Dermis microvascular lymphatic vessel endothelial cell (primary cell): ENCODE data around the gene IRF3. TPM values are rescaled to one million over a fixed set of nuclear protein-coding genes. Genes with fewer than 3 reads are reported as not detected.
"Not testable (repeated sequence)": the region's sequence is repeated elsewhere in the genome, so short reads cannot be mapped to it uniquely, and the experiment has no call there.

Experiments used
- DNase-seq, 2 donors: peaks; one replicate each; pipeline versions ENCODE4 v3.0.0 to v3.0.0-alpha.2; 2010; ENCODE audit warnings: low read depth in 2 of 2
- total RNA-seq: library from RNA; depleted of rRNA; stranded (reverse); fragments of >200 nt; gene quantifications from 2 replicates; pipeline ENCODE4 v1.2.1, GENCODE V29; 2014

Gene IRF3
- total RNA-seq, 1 donor from 2014 or later = 33.9 TPM

DNA sequence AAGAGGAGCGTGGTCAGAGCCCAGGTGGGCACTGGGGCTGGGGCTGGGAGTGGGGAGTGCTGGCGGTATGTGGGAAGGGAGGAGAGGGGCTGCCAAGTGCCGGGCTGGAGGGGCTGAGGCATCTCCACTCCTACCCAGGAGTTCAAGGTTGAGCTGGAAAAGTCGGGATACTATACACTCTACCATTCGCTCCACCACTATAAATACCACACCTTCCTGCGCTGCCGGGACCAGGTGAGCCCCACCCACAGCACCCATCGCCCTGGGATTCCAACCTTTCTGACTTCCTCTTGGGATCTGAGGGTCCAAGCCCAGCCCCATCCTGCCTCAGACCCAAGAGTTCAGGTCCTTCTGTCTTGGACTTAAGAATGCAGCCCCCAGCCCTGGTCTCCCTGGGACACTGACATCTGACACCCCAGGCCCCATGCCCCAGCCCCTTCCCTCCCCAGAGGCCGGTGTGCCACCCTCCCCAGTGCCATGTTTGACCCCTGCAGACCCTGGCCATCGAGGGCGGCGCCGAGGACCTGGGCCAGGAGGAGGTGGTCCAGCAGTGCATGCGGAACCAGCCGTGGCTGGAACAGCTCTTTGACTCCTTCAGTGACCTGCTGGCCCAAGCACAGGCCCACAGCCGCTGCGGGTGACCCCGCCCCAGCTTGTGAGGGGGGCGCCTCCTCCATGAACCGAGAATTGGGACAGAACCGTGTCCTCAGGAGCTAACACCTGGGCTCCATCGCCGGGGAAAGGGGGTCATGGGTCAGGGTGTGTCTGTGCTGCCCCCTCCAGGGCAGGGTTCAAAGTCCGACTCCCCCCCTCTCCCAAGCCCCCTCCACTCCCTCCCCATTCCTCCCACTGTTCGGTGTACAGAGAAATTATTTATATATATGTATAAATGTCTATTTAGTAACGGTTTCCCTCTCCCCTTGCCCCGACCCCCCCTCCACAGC lies 40.4 kb downstream of the IRF3 start:
- DNase-seq = no peak

DNA sequence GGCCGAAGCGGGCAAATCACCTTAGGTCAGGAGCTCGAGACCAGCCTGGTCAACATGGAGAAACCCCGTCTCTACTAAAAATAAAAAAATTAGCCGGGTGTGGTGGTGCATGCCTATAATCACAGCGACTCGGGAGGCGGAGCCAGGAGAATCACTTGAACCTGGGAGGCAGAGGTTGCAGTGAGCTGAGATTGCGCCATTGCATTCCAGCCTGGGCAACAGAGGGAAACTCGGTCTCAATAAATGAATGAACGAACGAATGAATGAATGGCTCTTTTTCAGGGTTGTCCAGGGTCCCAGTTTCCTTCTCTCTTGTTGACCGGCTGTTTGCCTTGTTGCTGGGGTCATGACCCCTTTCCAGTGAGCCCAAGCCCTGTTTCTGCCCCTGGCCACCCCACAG lies 47.8 kb downstream of the IRF3 start:
- not testable (repeated sequence) for DNase-seq

DNA sequence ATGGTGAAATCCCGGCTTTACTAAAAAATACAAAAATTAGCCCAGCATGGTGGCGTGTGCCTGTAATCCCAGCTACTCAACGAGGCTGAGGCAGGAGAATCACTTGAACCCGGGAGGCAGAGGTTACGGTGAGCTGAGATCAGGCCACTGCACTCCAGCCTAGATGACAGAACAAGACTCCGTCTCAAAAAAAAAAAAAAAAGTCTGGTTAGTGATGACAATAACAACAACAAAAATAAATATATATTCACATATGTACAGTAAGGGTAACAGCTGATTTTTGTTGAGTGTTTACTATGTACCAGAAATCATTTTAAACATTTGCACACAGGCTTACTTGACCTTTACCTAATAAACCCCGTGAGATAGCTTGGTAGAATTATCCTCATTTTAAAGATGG lies 48.7 kb downstream of the IRF3 start:
- DNase-seq = no peak

DNA sequence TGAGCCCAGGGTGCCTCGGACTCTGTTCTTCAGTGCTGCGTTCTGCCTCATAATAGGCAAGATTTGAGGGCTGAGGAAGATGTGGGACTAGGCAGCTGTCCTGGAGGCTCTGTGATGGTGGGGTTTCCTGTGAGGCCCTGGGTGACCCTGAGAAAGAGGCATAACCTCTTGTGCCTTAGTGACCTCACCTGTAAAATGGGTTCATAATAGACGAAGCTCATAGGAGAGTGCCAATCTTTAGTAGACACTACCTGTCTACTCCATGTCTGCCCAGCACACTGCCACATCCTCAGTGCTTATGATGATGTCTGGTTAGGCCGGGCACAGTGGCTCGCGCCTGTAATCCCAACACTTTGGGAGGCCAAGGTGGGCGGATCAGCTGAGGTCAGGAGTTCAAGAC lies 49.1 kb downstream of the IRF3 start:
- DNase-seq = no peak

DNA sequence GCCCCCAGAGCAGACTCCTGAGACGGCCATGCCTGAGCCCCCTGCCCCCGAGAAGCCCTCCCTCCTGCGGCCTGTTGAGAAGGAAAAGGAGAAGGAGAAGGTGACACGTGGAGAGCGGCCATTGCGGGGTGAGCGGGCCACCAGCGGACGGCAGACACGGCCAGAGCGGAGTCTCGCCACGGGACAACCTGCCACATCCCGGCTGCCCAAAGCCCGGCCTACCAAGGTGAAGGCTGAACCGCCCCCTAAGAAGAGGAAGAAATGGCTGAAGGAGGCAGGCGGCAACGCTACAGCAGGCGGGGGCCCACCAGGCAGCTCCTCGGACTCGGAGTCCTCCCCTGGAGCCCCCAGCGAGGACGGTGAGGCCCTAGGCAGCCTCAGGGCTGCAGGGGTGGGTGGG lies 49.8 kb downstream of the IRF3 start:
- DNase-seq = no peak

DNA sequence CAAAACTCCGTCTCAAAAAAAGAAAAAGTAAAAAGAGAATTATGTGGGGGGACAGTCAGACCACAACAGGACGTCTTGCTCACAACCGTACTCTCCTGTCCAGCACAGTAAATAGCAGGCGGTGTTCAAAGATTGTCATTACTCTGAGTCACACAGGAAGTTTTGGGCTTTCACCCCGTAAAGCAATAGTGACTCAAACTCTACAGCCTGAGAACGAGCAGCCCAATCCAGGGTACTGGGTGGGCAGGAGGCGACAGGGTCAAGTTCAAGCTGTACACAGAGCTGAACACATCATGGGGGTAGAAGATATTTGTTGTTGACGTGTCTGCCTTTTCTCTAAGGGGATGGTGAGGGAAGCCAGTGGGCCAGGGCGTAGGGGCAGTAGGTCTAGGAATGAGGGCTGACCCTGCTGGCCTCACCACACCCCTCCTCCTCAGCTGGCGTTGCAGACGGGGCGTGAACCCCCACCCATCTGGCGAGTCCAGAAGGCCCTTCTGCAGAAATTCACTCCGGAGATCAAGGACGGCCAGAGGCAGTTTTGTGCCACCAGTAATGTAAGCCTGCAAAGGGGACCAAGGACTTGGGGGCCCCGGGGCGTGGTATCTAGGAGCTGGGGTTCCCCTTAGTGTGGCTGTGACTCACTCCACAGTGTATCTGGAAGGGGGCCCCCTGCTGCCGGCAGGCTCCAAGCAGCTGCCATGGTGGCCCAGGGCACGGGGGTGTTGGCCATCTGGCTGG lies 51.4 kb downstream of the IRF3 start:
- DNase-seq = peak in 1 of 2 donors; percentile 96

DNA sequence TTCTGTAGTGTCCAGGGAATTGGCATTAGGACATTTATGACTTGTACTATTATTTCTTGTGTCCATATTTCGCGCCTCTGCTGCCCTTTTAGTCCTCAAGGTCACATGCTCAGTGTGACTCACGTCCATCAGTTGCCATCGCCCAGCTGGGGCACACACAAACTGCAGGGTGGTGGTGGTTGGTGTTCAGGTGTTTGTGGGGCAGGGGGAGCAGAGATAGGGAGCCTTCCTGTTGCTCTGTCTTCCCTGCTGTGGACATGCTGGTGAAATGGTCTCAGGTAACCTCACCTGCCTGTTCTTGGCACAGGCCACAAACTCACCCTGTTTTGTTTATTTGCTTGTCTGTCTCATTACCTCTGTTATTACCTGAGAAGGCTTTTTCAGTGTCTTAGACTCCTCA lies 52.3 kb downstream of the IRF3 start:
- peak in 1 of 2 donors; percentile 83 for DNase-seq

Other genes starting within 250 kb of the IRF3 start
- not detected in 2 replicates for gene PTH2, start 242.4 kb downstream of the IRF3 start, total RNA-seq
- gene GFY, start 240.5 kb downstream of the IRF3 start, total RNA-seq = not detected in 2 replicates
- 0.13 TPM in 2 replicates for gene SLC17A7, start 224.3 kb downstream of the IRF3 start, total RNA-seq
- gene PIH1D1, start 214.0 kb downstream of the IRF3 start, total RNA-seq = 146 and 159 TPM in 2 replicates
- gene ALDH16A1, start 212.6 kb downstream of the IRF3 start, total RNA-seq = 41.3 and 61.4 TPM in 2 replicates
- 1.3 and 1.9 TPM in 2 replicates for gene FLT3LG, start 191.6 kb downstream of the IRF3 start, total RNA-seq
- 3,699 and 4,643 TPM in 2 replicates for gene RPL13A, start 178.2 kb downstream of the IRF3 start, total RNA-seq
- 2,245 and 2,954 TPM in 2 replicates for gene RPS11, start 169.4 kb downstream of the IRF3 start, total RNA-seq
- gene FCGRT, start 153.2 kb downstream of the IRF3 start, total RNA-seq = 51.9 and 184 TPM in 2 replicates
- gene RCN3, start 137.9 kb downstream of the IRF3 start, total RNA-seq = 11.7 and 13.4 TPM in 2 replicates
- 109 and 127 TPM in 2 replicates for gene NOSIP, start 85.3 kb downstream of the IRF3 start, total RNA-seq
- gene PRRG2, start 84.5 kb downstream of the IRF3 start, total RNA-seq = 2.4 and 7.1 TPM in 2 replicates
- 1.0 and 2.9 TPM in 2 replicates for gene PRR12, start 74.7 kb downstream of the IRF3 start, total RNA-seq
- gene RRAS, start 25.7 kb downstream of the IRF3 start, total RNA-seq = 23.0 and 31.6 TPM in 2 replicates
- gene SCAF1, start 23.6 kb downstream of the IRF3 start, total RNA-seq = 5.3 and 9.6 TPM in 2 replicates
- 4.0 and 4.6 TPM in 2 replicates for gene BCL2L12, start 76 bp upstream of the IRF3 start, total RNA-seq
- gene PRMT1, start 11.4 kb upstream of the IRF3 start, total RNA-seq = 383 and 426 TPM in 2 replicates
- 0.26 and 0.38 TPM in 2 replicates for gene ADM5, start 23.7 kb upstream of the IRF3 start, total RNA-seq
- 9.6 and 14.5 TPM in 2 replicates for gene CPT1C, start 25.3 kb upstream of the IRF3 start, total RNA-seq
- gene TSKS, start 97.4 kb upstream of the IRF3 start, total RNA-seq = not detected in 2 replicates
- 44.8 and 73.5 TPM in 2 replicates for gene AP2A1, start 101.1 kb upstream of the IRF3 start, total RNA-seq
- gene FUZ, start 147.4 kb upstream of the IRF3 start, total RNA-seq = 12.7 and 18.6 TPM in 2 replicates
- 7.6 and 15.2 TPM in 2 replicates for gene MED25, start 152.4 kb upstream of the IRF3 start, total RNA-seq
- gene PTOV1, start 185.3 kb upstream of the IRF3 start, total RNA-seq = 32.6 and 74.1 TPM in 2 replicates
- 27.6 and 35.9 TPM in 2 replicates for gene PNKP, start 201.7 kb upstream of the IRF3 start, total RNA-seq
- 5.1 and 7.6 TPM in 2 replicates for gene AKT1S1, start 211.5 kb upstream of the IRF3 start, total RNA-seq
- gene TBC1D17, start 211.8 kb upstream of the IRF3 start, total RNA-seq = 7.6 and 9.4 TPM in 2 replicates
- gene IL4I1, start 231.0 kb upstream of the IRF3 start, total RNA-seq = 1.6 and 1.9 TPM in 2 replicates